Activated CD4-positive, alpha-beta T cell treated with anti-CD3 and anti-CD28 coated beads, Interleukin-2, Interleukin-6, amounts not matched to agents 100 ng/mL and 50 ng/mL, durations not matched to agents 16 hours and 8 hours (primary cell): ENCODE data around the gene TBC1D2.

Source experiments
- DNase-seq: peaks from one replicate; pipeline ENCODE4 v3.0.0-alpha.2; 2020

The TBC1D2 gene

DNA sequence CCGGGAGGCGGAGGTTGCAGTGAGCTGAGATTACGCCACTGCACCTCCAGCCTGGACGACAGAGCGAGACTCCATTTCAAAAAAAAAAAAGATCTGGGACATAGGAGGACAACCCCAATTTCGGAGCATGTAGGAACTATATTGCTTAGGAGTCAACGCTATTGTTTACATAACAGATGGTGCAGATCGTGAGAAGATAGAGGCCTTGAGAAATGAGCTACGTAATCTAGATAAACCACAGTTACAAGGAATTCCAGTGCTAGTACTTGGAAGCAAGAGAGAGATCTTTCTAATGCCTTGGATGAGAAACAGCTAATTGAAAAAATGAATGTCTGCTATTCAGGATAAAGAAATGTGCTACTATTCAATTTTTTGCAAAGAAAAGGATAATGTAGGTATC lies 20.3 kb downstream of the TBC1D2 start:
- DNase-seq = no peak

DNA sequence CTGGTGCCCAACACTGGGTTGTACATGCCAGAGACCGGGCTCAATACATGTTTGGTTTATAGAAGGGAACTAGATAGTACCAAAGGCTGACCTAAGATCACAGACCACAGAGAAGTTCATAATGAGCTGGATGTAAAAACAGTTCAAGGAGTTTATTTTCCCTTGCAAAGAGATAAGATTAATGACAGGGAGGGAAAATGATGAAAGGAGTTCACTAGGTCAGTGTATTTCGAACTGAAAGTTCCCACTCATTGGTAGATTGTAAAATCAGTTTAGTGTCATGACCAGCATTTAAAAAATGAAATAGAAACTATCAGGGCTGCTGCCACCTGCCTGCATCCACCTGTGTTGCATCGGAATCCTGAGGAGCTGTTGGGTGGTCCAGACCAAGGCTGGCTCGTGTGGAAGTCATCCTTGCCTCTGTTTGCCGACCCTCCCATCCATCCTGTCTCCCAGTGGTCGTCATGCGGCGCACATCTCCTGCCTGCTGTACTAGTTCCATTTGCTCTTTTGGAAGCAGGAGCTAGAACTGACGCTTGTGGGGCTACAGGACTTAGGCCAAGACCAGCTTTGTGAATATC lies 21.1 kb downstream of the TBC1D2 start:
- DNase-seq = no peak

DNA sequence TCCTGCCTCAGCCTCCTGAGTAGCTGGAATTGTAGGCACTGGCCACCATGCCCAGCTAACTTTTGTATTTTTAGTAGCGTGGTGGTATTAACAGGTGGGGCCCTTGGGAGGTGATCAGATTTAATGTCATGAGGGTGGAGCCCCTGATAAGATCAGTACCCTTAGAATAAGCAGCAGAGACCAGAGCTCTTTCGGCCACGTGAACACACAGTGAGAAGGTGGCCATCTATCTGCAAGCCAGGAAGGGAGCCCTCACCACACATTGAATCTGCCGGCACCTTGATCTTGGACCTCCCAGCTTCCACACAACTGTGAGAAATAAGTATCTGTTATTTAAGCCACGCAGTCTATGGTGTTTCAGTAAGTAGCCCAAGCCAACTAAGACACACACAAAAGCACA lies 22.5 kb downstream of the TBC1D2 start:
- no peak for DNase-seq

DNA sequence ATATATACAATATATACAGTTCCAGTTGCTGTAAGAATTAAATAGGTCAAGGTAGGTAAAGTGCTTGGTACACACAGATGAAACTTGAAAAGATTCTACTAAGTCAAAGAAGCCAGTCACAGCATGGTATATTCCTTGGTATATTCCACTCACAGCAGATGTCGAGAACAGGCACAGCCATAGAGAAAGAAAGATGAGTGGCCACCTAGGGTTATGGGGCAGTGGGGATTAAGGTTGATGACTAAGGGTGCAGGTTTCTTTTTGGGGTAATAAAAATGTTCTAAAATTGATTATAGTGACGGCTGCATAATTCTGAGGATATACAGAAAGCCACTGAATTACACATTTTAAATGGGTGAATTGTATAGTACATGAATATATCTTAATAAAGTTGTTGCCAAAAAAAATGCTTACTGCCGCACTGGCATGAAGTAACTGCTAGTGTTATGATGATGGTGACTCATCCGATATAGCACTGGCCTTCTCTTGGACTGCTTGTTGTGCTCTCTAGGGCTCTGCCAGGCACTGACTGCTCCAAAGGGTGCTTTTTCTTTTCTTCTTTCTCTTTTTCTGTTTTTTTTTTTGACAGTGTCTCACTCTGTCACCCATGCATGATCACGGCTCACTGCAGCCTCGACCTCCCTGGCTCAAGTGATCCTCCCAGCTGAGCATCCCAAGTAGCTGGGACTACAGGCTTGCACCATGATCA lies 23.5 kb downstream of the TBC1D2 start:
- no peak for DNase-seq

DNA sequence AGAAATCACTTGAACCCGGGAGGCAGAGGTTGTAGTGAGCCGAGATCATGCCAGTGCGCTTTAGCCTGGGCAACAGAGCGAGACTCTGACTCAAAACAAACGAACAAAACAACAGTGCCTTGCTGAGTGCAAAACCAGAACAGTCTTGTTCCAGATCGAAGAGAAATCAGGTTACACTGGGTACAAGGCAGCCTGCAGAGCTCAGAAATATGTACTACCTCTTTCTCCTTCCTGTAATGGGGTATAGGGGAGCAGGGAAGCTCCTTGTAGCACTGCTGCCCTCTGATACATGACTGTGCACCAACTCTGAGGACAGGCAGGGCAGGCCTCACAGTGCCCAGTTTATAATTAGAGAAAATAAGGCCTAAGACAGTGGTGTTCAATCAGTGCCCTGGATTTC lies 24.7 kb downstream of the TBC1D2 start:
- no peak for DNase-seq

DNA sequence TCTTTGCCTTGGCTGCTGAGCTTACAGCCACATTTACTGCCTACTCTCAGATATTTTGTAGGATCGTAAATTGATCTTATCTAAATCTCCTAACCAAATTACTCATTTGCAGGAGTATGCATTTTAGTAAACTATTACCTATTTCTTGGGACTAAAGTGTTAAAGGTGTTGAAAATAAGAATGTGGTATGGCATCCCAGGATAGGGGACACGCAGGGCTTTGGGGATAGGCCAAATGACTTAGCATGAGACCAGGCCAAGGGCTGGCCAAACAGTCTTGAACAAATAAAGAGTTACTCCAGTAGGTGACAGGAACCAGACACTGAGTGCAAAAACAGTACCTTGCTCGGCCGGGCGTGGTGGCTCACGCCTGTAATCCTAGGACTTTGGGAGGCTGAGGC lies 25.1 kb downstream of the TBC1D2 start:
- DNase-seq = no peak

DNA sequence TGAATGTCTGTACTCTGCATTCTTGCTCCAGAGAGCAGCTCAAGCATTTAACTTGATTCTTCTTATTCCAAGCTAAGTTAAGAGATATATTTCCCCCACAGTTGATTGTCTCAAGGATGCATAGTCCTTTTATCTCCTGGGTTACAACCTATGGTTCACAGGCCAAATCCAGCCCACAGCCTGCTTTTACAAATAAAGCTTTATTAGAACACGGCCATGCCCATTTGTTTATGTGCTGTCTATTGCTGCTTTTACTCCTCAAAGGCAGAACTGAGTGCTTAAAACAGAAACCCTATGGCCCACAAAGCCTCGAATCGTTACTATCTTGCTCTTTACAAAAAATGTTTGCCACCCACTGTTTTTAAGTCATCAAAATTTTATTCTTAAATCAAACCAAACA lies 25.8 kb downstream of the TBC1D2 start:
- no peak for DNase-seq

DNA sequence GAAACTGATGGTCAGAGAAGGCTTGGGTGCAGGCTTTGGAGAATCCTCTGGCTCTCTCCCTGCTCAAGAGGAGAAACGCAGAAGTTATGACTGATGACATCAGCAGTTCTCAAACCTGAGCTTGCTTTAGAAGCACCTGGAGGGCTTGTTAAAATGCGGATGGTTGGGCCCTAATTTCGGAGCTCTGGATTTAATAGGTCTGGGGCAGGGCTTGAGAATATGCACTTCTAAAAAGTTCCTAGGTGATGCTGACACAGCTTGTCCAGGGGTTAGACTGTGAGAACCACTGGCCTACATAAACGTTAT lies 26.4 kb downstream of the TBC1D2 start:
- DNase-seq = no peak

DNA sequence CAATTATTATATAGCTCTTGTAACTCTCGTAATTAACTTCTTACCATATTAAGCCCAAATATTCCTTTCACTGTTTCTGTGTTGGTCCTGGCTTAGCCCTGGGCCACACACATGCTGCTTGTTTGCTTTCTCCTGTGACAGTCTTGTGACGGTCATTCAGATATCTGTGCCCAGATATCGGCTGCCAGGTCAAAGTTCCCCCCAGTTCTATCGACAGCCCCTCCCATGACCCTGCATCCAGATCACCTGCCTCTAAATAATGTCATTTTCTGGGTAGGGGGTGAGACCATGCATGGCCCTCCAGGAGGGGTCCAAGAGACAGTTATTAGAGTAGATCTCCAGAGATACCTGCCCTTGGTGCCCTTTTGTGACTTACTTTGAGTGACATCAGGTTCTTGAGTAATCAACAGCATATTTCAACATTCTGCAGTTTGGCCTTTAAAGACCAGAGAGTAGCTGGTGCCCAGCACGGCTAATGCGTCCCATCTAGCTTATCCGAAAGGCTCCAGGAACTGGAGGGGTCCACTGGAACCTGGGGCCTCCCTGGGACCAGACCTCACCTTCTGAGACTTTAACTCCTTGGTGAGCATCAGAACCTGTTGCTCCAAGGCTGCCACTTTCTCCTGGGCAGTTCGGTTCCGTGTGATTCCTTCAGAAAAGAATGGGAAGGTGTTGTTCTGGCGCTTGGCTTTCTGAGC lies 26.9 kb downstream of the TBC1D2 start:
- no peak for DNase-seq

DNA sequence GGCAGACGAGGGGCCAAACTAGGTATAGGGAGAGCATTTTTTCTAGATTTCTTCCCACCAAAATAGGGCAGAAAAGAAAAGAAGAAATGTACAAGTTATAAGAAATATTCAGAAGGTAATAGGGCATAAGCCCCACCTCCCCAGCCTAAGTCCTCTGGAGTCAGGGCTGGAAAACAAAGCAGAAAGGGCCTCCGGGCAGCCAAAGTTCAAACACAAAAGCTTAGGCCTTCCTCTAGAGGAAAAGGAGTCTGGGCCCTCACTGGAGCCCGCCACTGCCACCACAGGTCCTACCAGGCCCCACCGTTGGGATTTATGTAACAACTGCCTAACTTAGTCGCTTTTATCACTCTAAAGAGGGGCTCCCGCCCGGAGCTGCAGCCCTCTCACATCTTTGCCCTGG lies 27.6 kb downstream of the TBC1D2 start:
- DNase-seq = no peak

DNA sequence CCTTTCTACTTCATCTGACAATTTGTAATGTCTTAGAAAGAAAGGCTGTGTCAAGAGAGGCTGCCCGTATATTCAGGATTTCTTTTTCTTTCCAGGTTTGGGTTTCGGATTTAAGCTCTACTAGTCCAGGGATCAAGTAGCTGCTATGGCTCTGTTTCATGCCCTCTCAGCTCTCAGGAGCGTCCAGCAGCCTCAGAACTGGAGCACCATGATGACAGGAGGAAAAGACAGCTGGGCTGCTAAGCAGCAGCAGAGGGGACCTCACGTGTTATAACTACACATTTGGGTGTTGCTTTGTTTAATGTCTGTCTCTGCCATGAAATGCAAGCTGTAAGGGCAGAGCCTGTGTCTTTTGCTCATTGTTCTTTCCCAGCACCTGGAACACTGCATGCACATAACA lies 28.5 kb downstream of the TBC1D2 start:
- no peak for DNase-seq

DNA sequence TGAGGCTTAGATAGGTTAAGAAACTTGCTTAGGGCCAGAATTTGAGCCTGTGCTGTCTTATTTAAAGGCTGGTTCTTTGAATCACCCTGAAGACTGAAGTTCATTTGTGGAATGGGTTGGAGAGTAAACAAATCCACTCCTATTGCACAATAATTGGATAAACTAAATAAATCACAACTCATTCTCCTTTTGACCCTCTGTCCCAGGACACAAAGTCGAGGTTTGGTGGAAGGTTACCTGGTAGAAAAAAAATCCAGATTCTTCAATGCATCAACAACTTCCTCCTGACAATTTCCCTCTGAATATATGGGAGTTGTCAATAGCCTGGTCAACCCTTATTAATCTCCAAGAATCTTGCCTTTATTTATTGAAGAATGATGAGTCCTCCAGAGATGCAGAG lies 28.9 kb downstream of the TBC1D2 start:
- DNase-seq = no peak

DNA sequence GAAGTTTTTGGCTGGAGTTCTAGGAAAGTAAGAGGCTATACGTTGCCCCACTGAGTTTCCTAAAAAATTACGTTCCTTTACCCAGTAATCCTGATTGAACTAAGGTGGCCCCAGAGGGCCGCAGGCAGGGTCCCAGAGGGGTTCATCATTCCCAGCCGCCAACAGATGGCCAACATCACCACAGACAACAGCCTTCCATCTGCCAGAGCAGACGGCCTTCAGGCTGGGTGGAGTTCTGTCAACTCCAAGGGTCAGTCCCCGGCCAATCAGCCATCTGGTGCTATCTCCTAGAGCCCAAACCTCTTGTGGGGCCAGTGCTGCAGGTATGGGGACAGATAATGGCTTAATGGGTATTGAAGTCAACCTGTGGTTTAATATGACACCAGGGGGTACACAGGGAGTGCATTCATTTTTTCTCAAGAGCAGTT lies 30.4 kb downstream of the TBC1D2 start:
- no peak for DNase-seq

DNA sequence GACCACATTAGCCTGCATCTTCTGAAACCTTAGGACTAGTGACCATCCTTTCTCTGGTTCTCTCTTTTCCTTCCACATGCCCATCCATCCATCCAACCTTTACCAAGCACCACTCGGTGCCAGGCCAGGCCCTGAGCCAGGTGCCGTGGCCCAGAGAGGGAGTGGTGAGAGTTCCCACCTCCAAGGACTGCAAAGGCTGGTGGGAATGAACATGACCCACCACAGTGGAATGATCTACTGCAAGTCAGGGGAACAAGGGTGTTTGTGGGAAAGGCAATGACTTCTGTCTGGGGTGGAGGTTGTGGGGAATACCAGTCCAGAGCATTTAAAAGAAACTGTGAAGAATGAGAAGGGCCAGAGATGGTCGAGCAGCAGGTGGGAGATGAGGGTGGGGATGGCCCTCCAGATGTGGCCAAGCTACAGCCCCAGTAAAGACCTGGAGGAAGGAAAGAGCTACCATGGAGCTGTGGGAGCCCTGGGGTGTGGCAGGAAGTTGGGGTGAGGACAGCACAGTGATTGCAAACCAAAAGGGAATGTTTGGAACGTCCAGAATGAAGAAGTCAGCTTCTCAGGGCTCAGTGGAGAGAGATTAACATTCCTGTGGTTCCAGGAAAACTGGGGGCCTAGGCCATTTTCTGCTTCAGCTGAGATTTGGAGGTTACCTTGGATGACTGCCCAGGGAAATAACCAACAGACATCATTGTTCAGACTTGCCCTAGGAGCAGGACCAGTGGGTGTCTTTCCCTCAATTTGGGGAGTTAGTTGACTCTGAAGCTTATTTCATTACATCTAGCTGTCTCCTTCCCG lies 32.4 kb downstream of the TBC1D2 start:
- DNase-seq = no peak

DNA sequence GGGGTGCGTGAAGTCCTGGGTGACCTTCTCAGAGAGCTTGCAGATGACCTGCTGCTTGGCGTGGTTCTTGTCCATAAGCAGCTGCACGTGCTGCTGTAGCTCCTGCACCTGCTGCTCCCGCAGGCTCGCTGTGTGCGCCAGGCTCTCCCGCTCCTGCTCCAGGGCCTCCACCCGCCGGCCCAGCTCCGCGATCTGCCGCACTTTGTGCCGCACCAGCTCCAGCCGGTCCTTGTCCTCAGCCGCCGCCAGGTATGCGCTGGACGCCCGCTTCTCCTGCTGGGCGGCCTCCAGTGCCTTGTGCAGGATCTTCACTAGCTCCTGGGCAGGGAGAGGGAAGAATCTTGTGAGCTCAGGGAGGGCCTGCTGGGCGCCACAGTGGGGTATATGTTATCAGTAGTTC lies 34.5 kb downstream of the TBC1D2 start:
- no peak for DNase-seq

DNA sequence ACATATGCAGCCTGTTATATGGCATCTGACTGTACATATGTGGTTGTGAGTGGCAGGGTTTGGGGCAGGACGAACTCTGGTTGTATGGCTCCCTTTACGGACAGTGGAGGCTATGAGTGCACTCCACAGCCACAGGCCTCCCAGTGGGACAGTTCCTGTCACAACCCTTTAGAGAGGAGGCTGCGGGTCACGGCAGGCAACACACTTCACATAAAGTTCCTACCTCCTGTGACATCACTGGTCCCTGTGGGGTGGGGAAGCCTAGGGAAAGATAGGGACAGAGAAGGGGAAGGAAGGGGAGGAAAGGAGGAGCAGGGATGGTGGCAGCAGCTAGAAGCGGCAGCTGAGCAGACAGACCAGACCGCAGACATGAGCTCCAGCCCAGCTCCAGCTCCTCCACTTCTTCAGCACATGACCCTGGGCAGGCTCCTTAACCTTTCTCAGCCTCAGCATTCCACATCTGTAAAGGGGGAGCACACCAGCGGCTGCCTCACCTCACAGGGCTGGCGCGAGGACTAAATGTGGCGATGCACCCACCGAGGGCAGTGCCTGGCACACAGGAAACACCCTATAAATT lies 35.6 kb downstream of the TBC1D2 start:
- no peak for DNase-seq

DNA sequence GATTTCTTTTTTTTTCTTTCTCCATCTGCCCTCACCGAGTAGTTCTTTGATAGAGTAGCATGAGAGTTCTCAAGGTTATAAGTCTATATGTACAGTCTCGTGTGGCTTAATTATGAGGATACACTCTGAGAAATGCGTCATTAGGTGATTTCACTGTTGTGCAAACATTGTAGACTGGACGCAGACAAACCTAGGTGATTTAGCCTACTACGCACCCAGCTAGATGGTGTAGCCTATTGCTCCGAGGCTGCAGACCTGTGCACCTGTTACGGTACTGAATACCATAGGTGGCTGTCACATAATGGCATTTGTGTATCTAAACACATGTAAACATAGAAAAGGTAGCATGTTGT lies 36.1 kb downstream of the TBC1D2 start:
- no peak for DNase-seq

DNA sequence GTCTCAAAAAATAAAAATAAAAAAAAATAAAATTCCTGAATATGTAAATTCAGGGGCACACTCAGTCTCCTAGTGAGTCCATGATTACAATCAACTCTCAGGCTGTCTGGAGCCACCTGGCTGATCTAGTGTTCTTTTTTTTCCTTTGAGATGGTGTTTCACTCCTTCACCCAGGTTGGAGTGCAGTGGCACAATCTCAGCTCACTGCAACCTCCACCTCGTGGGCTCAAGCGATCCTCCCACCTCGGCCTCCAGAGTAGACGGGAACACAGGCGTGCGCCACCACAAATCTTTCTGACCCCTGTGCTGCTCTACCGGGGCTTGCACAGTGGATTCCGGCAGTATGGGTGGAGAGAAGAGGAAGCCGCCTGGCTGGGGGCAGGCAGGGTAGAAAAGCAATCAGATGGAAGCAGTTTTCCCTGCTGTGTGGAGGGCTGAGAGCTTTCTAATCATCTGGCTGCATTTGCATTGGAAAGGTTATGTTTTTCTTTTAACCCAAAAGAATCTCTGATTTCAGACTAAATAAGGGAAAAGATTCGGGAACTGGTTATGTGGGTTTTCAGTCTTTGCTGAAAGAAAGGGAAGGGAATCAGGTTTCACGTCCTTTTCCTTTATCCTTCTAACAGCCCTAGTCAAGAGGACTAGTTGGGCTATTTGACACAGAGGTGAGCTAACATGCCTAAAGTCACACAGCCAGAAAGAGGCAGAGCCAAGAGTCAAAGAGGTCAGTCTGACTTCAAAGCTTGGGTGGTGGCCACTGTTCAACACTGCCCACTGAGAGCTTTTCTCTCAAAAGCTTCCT lies 36.7 kb downstream of the TBC1D2 start:
- no peak for DNase-seq

DNA sequence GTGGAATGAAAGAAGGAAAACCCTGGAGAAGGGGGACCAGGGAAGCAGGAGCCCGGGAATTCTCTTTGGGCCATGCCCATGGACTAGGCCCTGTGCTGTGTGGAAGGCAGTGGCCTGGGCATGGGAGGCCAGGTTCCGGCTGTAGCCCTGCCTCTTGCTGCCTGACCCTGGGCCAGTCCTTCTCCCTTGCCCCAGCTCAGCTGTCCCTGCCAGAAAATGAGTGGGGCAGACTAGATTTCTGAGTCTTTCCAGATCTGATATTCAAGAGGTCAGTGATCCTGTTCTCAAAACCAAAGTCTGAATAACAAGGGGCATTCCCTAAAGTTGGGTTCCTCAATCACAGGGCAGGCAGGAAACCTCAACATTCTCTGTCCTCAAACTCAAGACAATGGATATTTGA lies 38.2 kb downstream of the TBC1D2 start:
- DNase-seq = no peak

DNA sequence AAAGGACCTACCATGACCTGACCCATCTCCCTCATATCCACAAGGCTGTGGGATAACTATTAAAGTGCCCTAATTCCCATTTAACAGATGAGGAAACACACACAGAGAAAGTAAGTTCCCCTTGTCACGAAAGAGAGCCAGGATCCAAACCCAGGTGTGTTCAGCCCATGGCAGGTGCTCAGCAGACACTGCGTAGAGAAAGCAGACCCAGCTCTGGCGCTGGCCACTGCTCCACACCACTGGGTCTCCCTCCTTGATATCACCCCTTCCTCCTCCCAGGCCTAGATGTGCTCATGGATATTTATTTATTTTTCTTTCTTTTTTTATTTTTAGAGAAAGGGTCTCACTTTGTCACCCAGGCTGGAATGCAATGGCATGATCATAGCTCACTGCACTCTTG lies 39.1 kb downstream of the TBC1D2 start:
- DNase-seq = no peak

DNA sequence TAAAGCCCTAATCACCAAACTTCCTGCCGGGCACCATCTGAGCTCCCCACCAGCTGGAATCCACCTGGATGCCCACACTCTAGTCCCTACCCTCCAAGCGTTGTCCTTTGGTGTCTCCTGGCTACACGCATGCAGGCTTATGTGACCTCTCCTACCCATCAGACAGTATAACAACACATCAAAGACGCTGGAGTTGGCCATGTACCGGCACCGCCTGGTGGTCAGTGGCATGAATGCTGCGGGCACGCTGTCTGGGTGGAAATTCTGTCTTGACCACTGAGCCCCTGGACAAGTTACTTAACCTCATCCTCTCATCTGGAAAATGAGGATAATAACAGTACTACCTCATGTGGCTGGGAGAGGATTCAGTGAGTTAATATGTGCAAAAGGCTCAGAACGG lies 39.6 kb downstream of the TBC1D2 start:
- DNase-seq = no peak

DNA sequence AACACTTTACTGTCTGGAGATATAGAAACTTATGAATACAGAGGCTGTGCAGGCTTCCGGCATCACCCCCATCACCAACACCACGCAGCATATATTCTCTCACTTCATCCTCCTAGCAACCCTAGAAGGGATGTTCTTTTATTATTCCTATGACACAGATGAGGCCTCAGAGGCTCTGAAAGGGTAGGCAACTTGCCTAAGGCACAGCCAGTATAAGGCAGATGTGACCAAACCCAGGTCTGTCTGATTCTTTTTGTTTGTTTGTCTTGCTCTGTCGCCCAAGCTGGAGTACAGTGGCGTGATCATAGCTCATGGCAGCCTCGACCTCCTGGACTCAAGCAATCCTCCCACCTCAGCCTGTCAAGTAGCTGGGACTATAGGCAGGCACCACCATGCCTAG lies 40.2 kb downstream of the TBC1D2 start:
- DNase-seq = no peak

DNA sequence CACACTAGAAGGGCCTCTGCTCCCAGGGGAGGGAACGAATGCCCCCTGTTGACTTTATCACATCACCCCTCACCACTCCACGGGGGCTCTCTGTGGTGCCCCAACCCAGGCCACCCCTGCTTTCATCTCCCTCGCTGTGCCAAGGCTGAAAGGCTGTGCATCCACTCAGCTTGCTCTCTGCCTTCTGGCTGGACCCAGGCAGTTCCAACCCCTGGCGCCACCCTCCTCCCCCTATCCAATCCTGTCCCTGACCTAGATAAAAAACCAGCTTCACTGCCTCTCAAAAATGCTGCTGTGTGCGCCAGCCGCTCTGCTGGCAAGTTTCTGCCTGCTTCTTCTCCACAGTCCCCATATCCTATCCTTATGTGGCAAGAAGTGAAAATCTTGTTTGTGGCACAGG lies 40.6 kb downstream of the TBC1D2 start:
- DNase-seq = no peak
